SK-N-SH (cell line): Measurements from ENCODE around the gene SLC26A8. TPM values are rescaled to one million over a fixed set of nuclear protein-coding genes. Genes with fewer than 3 reads are reported as not detected.

Source experiments
- CTCF ChIP-seq: fragments of 200-600 bp; sonication (generic); IDR thresholded peaks from 2 replicates; pipeline ENCODE4 v1.6.1; 2017; ENCODE audit warnings: antibody characterized with exemption, mild to moderate bottlenecking, moderate library complexity
- ELF1 ChIP-seq: IDR thresholded peaks from 2 replicates; pipeline ENCODE4 v1.4.0; 2012
- EP300 ChIP-seq, 2 experiments: IDR thresholded peaks; 2 replicates each; pipeline versions ENCODE4 v1.4.0 to v1.6.1; 2012; ENCODE audit warnings: borderline replicate concordance in 1 of 2, low read depth in 1 of 2, low read length in 1 of 2
- EZH2phosphoT487 ChIP-seq: fragments of 200-600 bp; sonication (generic); IDR thresholded peaks from 2 replicates; pipeline ENCODE4 v1.6.1; 2017; ENCODE audit warnings: low read depth, mixed run types, mild to moderate bottlenecking, antibody characterized with exemption, moderate library complexity, borderline replicate concordance
- FOXJ3 ChIP-seq: sonication (generic); formaldehyde crosslinking; IDR thresholded peaks from 2 replicates; pipeline ENCODE4 v1.5.1; 2020; ENCODE audit warnings: mild to moderate bottlenecking, missing genetic modification reagents
- GABPA ChIP-seq: IDR thresholded peaks from 2 replicates; pipeline ENCODE4 v1.4.0; 2012; ENCODE audit warnings: low read depth, mild to moderate bottlenecking
- GATA2 ChIP-seq: sonication (generic); formaldehyde crosslinking; IDR thresholded peaks from 2 replicates; pipeline ENCODE4 v1.5.0; 2020; ENCODE audit warnings: mild to moderate bottlenecking, missing genetic modification reagents
- MXI1 ChIP-seq: IDR thresholded peaks from 2 replicates; pipeline ENCODE4 v1.6.1; 2012; ENCODE audit warnings: mild to moderate bottlenecking, low read depth, low read length, improper control_type of control experiment
- NRF1 ChIP-seq: IDR thresholded peaks from 2 replicates; pipeline ENCODE4 v1.6.1; 2012; ENCODE audit warnings: low read depth, mild to moderate bottlenecking, low read length
- PBX3 ChIP-seq: IDR thresholded peaks from 2 replicates; pipeline ENCODE4; 2012
- RAD21 ChIP-seq: IDR thresholded peaks from 2 replicates; pipeline ENCODE4 v1.6.1; 2012; ENCODE audit warnings: mild to moderate bottlenecking, low read length
- RFX5 ChIP-seq: IDR thresholded peaks from 2 replicates; pipeline ENCODE4 v1.6.1; 2012; ENCODE audit warnings: mild to moderate bottlenecking, improper control_type of control experiment, low read length
- SIN3A ChIP-seq: IDR thresholded peaks from 2 replicates; pipeline ENCODE4 v1.6.1; 2012; ENCODE audit warnings: low read depth, mild to moderate bottlenecking, low read length, moderate library complexity, borderline replicate concordance
- TAF1 ChIP-seq: IDR thresholded peaks from 2 replicates; pipeline ENCODE4 v1.6.1; 2012; ENCODE audit warnings: low read depth, mild to moderate bottlenecking, low read length, moderate library complexity, borderline replicate concordance
- TCF12 ChIP-seq: IDR thresholded peaks from 2 replicates; pipeline ENCODE4 v1.4.0; 2012
- TEAD4 ChIP-seq: IDR thresholded peaks from 2 replicates; pipeline ENCODE4 v1.4.0; 2012; ENCODE audit warnings: mild to moderate bottlenecking, borderline replicate concordance; ENCODE audit not compliant: insufficient read depth
- polyA plus RNA-seq, 3 experiments: library from polyadenylated mRNA; depleted of rRNA; stranded (reverse); fragments of >200 nt; gene quantifications; 2 replicates each; pipeline ENCODE4 v1.2.3, GENCODE V29; 2012
- TF ChIP-seq, protein P1 (sequence below): IDR thresholded peaks from 2 replicates; pipeline ENCODE4 v1.4.0; 2012; ENCODE audit warnings: low read depth, borderline replicate concordance
- TF ChIP-seq, protein P2 (sequence below): fragments of 150-350 bp; IDR thresholded peaks from 2 replicates; pipeline ENCODE4 v1.6.1; 2016; ENCODE audit warnings: mild to moderate bottlenecking, low read depth, low read length

SLC26A8 gene
- polyA plus RNA-seq, 1 of the 3 experiments (the other 2 are of a cell fraction) = not detected

DNA sequence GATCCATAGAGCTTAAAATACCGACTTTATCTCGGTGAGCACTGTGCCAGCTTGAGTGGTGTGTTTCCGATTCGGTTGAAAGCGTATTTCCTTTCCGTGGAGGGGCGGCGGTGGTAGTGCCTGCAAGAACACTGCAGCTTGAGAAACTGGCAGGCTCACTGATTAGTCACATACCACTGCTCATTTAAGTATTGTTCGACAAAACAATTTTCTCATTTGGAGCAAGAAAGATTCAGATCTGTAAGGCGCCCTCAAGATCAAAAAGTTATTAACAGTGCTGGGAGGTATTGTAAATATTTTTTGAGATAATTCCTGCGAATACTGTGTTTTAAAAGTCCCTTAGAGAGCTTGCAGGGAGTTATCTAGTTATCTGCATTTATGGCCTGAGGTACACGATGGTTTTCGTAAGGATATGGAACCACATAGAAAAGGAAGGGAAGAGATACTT, 4.5 kb upstream of the SLC26A8 start (continued):
- peak; percentile 38; the same call in 1 of the 2 replicates for TF ChIP-seq TAF1
- TF ChIP-seq GATA2 (CRISPR knock-in tag) = peak; percentile 34; the same call in 1 of the 2 replicates
- no peak for TF ChIP-seq MXI1
- TF ChIP-seq TCF12 = 0 out of 2 replicates have a peak, but pooled peaks have one; percentile 2
- 0 out of 2 replicates have a peak, but pooled peaks have one; percentile 11 for TF ChIP-seq RAD21
- TF ChIP-seq SIN3A = peak; percentile 60; the same call in 1 of the 2 replicates
- TF ChIP-seq TEAD4 = no peak
- TF ChIP-seq EZH2phosphoT487 = no peak
- TF ChIP-seq FOXJ3 (CRISPR knock-in tag) = no peak
- no peak for TF ChIP-seq EP300 (IDR thresholded peaks at IDR 0.05; ENCODE audit: borderline replicate concordance in 1 of 2, low read depth in 1 of 2, low read length in 1 of 2)
- TF ChIP-seq ELF1 = no peak
- TF ChIP-seq PBX3 = no peak
- TF ChIP-seq, protein P1, sequence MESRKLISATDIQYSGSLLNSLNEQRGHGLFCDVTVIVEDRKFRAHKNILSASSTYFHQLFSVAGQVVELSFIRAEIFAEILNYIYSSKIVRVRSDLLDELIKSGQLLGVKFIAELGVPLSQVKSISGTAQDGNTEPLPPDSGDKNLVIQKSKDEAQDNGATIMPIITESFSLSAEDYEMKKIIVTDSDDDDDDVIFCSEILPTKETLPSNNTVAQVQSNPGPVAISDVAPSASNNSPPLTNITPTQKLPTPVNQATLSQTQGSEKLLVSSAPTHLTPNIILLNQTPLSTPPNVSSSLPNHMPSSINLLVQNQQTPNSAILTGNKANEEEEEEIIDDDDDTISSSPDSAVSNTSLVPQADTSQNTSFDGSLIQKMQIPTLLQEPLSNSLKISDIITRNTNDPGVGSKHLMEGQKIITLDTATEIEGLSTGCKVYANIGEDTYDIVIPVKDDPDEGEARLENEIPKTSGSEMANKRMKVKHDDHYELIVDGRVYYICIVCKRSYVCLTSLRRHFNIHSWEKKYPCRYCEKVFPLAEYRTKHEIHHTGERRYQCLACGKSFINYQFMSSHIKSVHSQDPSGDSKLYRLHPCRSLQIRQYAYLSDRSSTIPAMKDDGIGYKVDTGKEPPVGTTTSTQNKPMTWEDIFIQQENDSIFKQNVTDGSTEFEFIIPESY = no peak
- TF ChIP-seq, protein P2, sequence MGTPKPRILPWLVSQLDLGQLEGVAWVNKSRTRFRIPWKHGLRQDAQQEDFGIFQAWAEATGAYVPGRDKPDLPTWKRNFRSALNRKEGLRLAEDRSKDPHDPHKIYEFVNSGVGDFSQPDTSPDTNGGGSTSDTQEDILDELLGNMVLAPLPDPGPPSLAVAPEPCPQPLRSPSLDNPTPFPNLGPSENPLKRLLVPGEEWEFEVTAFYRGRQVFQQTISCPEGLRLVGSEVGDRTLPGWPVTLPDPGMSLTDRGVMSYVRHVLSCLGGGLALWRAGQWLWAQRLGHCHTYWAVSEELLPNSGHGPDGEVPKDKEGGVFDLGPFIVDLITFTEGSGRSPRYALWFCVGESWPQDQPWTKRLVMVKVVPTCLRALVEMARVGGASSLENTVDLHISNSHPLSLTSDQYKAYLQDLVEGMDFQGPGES = no peak
- no peak for TF ChIP-seq NRF1
- no peak for TF ChIP-seq CTCF
- no peak for TF ChIP-seq RFX5
- TF ChIP-seq GABPA = no peak
- TF ChIP-seq, all 33 proteins: peak for 10
